Measurements from ENCODE around the gene ALDH1A1.
"Not testable (repeated sequence)": the region's sequence is repeated elsewhere in the genome, so short reads cannot be mapped to it uniquely, and the experiment has no call there.

ALDH1A1 gene

DNA sequence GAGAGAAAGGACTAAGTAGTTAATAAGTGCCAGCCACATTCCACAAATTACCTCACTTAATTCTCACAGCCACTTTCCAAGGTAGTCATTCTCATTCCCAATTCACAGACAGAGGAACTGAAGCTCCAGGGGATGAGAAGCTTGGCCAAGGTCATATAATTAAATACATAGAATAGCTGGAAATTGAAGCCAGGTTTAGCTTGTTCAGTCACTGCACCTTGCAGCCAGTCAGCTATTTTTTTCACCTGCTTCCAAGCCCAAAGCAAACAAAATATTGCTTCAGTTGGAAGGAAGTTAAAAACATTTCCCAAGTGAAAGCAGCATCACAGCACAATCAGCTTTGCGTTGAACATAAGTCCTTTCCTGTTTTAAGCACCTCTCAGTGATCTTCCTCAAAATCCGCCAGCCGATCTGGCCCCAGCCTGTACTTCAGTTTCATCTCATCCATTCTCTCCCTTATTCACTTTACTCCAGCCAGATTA is 4.8 kb downstream of the ALDH1A1 start:
- in situ Hi-C loops (cut with HindIII; ENCODE audit: low pct_unique_long_range_greater_than_20kb, low sequenced_read_pairs), result no loop called here
- no peak for TF ChIP-seq JUND (IDR thresholded peaks at IDR 0.05; ENCODE audit: low read depth)
- DNase-seq (ENCODE audit: low read depth in 1 of 2, low spot score in 1 of 2), result no peak

DNA sequence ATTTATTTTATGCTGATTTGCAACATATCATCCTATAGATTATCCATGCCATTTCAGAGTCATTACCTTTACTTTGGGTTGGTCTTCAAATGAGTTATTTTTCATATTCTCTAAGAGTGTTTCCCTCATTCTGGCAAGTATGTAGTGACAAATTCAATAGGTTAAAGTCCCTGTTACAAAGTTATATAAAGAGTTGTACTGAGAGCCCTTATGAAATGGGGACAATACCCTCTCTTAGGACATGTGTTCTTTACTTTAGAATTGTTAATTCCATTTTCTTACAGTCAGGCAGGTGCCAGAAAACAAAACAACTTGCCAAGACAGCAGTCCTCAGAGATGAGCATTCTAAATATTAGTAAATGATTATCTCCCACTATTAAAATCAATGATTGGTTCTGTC is 6.0 kb downstream of the ALDH1A1 start:
- DNase-seq (ENCODE audit: low read depth in 1 of 2, low spot score in 1 of 2), result no peak
- TF ChIP-seq JUND (IDR thresholded peaks at IDR 0.05; ENCODE audit: low read depth), result no peak
- in situ Hi-C loops (cut with HindIII; ENCODE audit: low pct_unique_long_range_greater_than_20kb, low sequenced_read_pairs), result no loop called here

DNA sequence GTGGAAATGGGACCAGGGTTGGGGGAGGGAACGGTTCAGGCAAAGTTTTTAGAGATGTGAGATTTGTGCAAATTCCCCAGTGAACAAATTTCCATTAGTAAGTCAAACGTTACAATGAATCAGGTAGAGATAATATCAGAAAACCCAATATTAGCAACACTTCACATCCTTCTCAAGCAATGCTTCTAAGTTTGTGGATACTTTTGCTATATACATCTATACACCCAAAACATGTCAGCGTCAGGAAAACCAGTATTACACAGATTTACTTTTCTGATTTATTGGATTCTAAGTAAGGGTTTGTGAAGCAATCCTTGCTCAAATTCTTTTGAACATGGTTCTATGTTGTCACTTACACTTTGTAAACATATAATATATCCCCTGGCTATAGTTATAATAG is 6.5 kb downstream of the ALDH1A1 start:
- in situ Hi-C loops (cut with HindIII; ENCODE audit: low pct_unique_long_range_greater_than_20kb, low sequenced_read_pairs), result no loop called here
- no peak for DNase-seq (ENCODE audit: low read depth in 1 of 2, low spot score in 1 of 2)
- no peak for TF ChIP-seq JUND (IDR thresholded peaks at IDR 0.05; ENCODE audit: low read depth)

DNA sequence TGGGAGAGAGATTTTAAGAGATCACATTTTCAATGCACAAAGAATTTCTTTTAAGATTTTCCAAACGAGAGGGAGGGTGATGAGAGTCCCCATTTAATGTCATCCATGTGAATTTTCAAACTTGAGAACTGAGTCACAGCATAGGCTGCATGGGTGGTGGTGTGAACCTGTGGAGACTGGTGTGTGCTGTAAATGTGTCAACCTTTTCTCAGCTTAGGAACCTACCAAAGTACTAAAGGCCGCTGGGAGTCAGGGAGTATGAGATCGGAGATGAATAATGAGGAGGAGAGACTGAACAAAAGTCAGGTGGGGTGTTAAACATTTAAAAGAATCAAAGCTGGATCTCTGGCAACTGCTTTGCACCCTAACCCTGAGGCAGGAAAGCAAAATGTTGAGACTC is 7.5 kb downstream of the ALDH1A1 start:
- no peak for DNase-seq (ENCODE audit: low read depth in 1 of 2, low spot score in 1 of 2)
- no peak for TF ChIP-seq JUND (IDR thresholded peaks at IDR 0.05; ENCODE audit: low read depth)
- in situ Hi-C loops (cut with HindIII; ENCODE audit: low pct_unique_long_range_greater_than_20kb, low sequenced_read_pairs), result no loop called here

DNA sequence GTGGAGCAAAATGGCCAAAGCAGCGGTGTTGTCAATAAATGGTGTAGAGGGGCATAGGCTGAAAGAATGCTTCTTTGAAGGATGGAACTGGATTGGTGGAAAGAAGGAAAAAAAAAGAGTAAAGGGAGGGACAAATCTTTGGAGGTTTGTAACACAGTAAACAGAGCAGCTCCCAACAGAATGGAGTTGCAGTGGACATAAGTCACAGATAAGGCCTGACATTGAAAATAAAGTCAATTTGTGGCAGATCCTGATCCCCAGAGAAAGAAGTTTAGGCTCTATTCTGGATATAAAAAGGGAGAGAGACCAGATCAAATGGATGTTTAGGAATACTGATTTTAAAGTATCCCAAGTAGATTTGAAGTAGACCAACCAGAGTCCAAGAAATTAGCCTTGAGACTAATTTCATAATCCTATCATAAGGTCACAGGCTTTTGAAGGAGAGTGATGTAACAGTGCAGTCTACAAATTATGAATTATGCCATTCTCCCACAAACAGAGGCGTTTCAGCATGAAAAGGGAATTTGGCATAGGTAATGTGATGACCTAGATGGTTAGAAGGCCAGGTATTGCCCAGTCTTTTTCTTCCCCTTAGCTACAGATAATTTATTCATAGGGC is 8.9 kb downstream of the ALDH1A1 start:
- no peak for DNase-seq (ENCODE audit: low read depth in 1 of 2, low spot score in 1 of 2)
- no peak for TF ChIP-seq JUND (IDR thresholded peaks at IDR 0.05; ENCODE audit: low read depth)
- in situ Hi-C loops (cut with HindIII; ENCODE audit: low pct_unique_long_range_greater_than_20kb, low sequenced_read_pairs), result no loop called here

DNA sequence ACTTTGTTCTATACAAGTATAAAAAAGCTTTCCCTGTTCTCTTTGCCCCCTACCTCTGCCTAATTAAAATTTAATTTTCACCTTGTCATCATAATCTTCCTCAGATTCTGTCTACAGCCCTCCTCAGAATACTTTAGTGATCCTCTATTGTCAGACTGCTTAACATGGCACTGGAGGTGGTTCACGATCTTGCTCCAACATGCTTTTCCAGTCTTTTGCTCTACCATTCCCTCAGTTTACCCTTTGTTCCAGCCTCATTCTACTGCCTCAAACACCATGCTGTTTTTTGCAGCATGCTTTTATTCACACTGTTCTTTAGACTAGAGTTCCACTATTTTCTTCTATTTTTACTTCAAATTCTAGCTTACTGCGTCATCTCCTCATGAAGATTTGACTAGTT is 10.4 kb downstream of the ALDH1A1 start:
- no peak for TF ChIP-seq JUND (IDR thresholded peaks at IDR 0.05; ENCODE audit: low read depth)
- in situ Hi-C loops (cut with HindIII; ENCODE audit: low pct_unique_long_range_greater_than_20kb, low sequenced_read_pairs), result no loop called here

DNA sequence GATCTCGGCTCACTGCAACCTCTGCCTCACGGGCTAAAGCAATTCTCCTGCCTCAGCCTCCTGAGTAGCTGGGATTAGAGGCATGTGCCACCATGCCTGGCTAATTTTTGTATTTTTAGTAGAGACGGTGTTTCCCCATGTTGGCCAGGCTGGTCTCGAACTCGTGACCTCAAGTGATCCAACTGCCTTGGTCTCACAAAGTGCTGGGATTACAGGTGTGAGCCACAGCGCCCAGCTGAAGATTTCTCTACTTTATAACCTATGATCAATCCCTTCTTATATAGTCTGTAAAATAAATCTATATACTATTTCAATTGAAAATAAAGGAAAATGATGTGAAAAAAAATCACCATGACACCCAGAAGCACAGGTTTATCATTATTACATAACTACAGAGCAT is 13.3 kb downstream of the ALDH1A1 start:
- in situ Hi-C loops (cut with HindIII; ENCODE audit: low pct_unique_long_range_greater_than_20kb, low sequenced_read_pairs); DNase-seq (ENCODE audit: low read depth in 1 of 2, low spot score in 1 of 2): not testable (repeated sequence)

More for the DNA sequence above, 10.4 kb downstream of the ALDH1A1 start:
- DNase-seq (ENCODE audit: low read depth in 1 of 2, low spot score in 1 of 2), result no peak

DNA sequence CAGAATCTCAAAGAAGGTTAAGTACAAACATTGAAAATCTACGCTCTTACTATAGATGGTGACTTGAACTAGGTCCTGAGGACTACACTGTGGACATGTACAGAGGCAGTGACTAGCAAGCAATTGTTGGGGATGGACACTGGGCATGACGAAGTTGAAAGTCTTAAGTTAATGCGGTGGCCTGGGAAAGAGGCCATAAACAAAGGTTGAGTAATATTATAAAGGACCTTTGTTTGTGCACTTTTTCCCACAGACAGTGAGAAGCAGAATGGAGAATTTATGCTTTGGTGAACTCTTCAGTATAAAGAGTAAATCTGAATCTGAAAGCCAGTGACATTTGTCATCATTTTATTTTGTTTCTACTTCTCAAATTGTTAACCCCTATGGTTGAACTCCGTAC is 15.3 kb downstream of the ALDH1A1 start:
- no peak for DNase-seq (ENCODE audit: low read depth in 1 of 2, low spot score in 1 of 2)
- TF ChIP-seq JUND (IDR thresholded peaks at IDR 0.05; ENCODE audit: low read depth), result no peak
- in situ Hi-C loops (cut with HindIII; ENCODE audit: low pct_unique_long_range_greater_than_20kb, low sequenced_read_pairs), result no loop called here

DNA sequence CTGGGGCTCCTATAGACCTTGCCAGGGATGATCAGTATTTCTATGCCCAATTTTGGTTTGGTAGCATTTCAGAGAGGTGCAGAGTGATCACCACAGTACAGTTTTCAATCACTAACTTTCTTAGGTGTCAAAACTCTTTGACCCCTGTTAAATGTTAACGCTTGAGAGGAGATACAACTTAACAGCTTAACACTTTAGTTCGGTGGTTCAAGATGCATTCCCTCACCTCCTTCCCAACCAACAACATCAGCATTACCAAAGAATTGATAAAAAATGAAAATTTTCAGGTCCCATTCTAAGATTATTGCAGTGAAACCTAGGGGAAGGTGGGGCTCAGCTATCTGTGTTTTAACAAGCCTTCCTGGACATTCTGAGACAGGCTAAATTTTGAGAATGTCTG is 16.2 kb downstream of the ALDH1A1 start:
- TF ChIP-seq JUND (IDR thresholded peaks at IDR 0.05; ENCODE audit: low read depth), result no peak
- no peak for DNase-seq (ENCODE audit: low read depth in 1 of 2, low spot score in 1 of 2)
- in situ Hi-C loops (cut with HindIII; ENCODE audit: low pct_unique_long_range_greater_than_20kb, low sequenced_read_pairs), result no loop called here

DNA sequence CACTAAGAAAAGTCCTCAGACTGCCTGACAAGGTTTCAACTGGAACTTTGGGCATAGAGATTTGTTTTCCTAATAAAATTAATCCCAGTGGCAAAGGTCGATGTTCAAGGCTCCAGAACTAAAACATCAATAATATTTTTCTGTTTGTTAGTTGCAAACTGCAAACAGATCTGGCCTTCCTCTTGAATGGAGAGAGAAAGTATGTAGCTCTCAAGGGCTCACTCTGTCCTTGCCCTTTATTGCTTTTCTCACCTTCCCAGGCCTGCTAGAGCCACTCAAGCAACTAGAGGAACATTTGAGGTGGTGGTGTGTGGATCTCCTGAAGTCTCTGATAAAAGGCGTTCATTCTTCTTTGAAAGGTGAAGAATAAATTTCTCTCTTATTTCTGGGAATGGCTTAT is 16.6 kb downstream of the ALDH1A1 start:
- no peak for DNase-seq (ENCODE audit: low read depth in 1 of 2, low spot score in 1 of 2)
- in situ Hi-C loops (cut with HindIII; ENCODE audit: low pct_unique_long_range_greater_than_20kb, low sequenced_read_pairs), result no loop called here
- TF ChIP-seq JUND (IDR thresholded peaks at IDR 0.05; ENCODE audit: low read depth), result no peak

DNA sequence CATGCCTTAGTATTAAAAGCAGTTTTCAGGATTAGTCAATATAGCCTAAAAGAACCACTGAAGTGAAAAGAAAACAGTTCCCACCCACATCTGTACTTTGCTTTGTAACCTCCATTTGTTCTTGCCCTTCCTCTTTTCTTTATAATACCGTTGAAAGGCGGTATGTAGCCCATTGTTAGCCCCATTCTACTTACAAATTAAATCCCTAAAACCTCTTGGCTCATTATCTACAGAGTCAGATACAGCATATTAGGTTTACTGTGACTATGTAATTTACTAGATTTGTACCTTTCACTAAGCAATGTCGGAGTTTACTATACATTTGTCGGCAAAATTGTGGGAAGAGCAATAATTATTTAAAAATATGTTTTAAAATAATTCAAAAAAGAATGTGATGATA is 17.3 kb downstream of the ALDH1A1 start:
- DNase-seq (ENCODE audit: low read depth in 1 of 2, low spot score in 1 of 2), result no peak
- TF ChIP-seq JUND (IDR thresholded peaks at IDR 0.05; ENCODE audit: low read depth), result no peak
- in situ Hi-C loops (cut with HindIII; ENCODE audit: low pct_unique_long_range_greater_than_20kb, low sequenced_read_pairs), result no loop called here

DNA sequence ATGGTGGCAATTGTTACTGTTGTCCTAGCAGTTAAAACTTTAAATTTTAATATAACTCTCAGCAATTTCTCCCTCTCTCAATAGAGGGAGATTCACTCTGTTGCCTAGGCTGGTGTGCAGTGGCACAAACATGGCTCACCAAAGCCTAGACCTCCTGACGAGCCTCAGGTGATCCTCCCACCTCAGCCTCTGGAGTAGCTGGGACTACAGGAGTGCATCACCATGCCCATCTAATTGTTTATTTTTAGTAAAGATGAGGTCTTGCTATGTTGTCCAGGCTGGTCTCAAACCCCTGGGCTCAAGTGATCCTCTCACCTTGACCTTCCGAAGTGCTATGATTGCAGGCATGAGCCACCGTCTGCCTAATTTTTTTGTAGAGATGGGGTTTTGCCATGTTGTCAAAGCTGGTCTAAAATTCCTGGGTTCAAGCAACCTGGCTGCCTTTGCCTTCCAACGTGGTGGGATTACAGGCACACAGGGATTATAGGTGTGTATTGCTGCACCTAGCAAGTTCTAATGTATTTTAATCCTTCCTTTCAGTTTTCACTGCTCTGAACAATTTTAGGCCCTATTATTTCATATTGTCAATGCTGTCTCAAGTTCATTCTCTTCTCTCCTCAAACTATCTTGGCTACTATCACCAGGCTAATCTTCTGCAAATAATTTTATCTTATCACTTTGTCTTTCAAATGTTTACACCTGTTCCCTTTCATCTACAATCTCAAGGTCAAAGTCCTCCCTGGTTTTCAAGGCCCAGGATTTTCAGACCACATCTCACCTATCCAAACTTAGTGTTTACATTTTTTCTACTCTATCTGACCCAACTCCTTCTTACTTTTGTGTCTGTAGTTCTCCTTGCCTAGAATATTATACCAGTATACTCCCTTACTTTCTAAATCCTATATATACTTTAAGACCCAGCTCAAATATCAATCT is 18.9 kb downstream of the ALDH1A1 start:
- in situ Hi-C loops (cut with HindIII; ENCODE audit: low pct_unique_long_range_greater_than_20kb, low sequenced_read_pairs), result no loop called here
- DNase-seq (ENCODE audit: low read depth in 1 of 2, low spot score in 1 of 2), result no peak
- no peak for TF ChIP-seq JUND (IDR thresholded peaks at IDR 0.05; ENCODE audit: low read depth)

DNA sequence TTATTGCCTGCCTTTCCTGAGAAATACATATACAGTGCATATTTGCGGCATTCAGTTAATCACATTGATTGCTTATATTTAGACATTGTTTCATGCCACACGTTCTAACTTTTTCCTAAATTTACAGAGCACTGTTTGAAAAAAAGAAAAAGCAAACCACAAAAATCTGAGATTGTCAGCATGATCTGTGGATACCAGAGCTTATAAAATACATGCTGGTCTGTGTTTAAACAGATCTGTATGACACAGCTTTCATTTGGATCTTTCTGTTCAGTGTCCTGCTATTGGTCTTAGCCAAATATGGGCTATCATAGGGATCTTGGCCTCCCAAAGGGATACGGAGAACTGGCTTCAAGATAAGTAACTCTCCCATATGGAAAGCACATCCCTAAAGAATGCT is 20.2 kb downstream of the ALDH1A1 start:
- no peak for DNase-seq (ENCODE audit: low read depth in 1 of 2, low spot score in 1 of 2)
- TF ChIP-seq JUND (IDR thresholded peaks at IDR 0.05; ENCODE audit: low read depth), result no peak
- in situ Hi-C loops (cut with HindIII; ENCODE audit: low pct_unique_long_range_greater_than_20kb, low sequenced_read_pairs), result no loop called here
